HCT116 (cell line): ENCODE results near the gene SEC11A. TPM values are rescaled to one million over a fixed set of nuclear protein-coding genes. Genes with fewer than 3 reads are reported as not detected.

Source experiments
- ATAC-seq: fragments of 200-7000 bp; cut with Tn5 transposase; 2 replicates; pipeline ENCODE4 v1.9.1; 2020; ENCODE audit warnings: mild to moderate bottlenecking, moderate library complexity
- BruUV-seq: library from RNA; stranded (reverse); fragments of 400-500 nt; replicated peaks from 2 replicates; lab custom pipeline; 2021; lab: Mats Ljungman, UMichigan
- CTCF ChIA-PET: fragments of 300-600 bp; sonication (Branson Sonifier 250); formaldehyde crosslinking; loops from one replicate; lab custom pipeline; 2021; ENCODE audit warnings: antibody characterized with exemption; lab: Charles Lee
- POLR2A ChIA-PET: fragments of 300-600, 350-600 bp; sonication (Branson Sonifier 250); formaldehyde crosslinking; loops from one replicate; lab custom pipeline; 2021; ENCODE audit warnings: antibody characterized with exemption; lab: Charles Lee
- RAD21 ChIA-PET, 2 experiments: fragments of 300-600 bp; sonication (Branson Sonifier 250); formaldehyde crosslinking; loops; one replicate each; lab custom pipeline; 2023; ENCODE audit warnings: low total read pairs in 2 of 2; ENCODE audit not compliant: uncharacterized antibody in 2 of 2, unreplicated experiment in 2 of 2, low non-redundant PET in 1 of 2; lab: Charles Lee
- DNase-seq: peaks from one replicate; pipeline ENCODE4 v3.0.0-alpha.2; 2010; ENCODE audit warnings: low read depth, low spot score
- H2AFZ ChIP-seq: fragments of 200-600 bp; shearing (Covaris generic), sonication (generic); 2 replicates; pipeline ENCODE4 v1.6.1; 2017; ENCODE audit warnings: low read depth, mixed run types, mixed read lengths, antibody characterized with exemption, low read length; ENCODE audit not compliant: poor library complexity, severe bottlenecking
- H3K27ac ChIP-seq: 2 replicates; pipeline ENCODE4 v1.5.1; 2012; ENCODE audit warnings: low read depth, low read length
- H3K27me3 ChIP-seq: fragments of 200-600 bp; sonication (generic); 2 replicates; pipeline ENCODE4 v1.6.1; 2016; ENCODE audit warnings: mixed run types, low read length, mixed read lengths; ENCODE audit not compliant: insufficient read depth
- H3K36me3 ChIP-seq, 2 experiments: fragments of 200-500 bp in 1 of 2; fragments of 200-600 bp in 1 of 2; sonication (Bioruptor generic) in 1 of 2; sonication (generic) in 1 of 2; 2 replicates each; pipeline versions ENCODE4 v1.5.1 to v1.6.1; 2014 to 2016; ENCODE audit warnings: low read length in 2 of 2, inconsistent platforms in 1 of 2, mixed read lengths in 1 of 2, mixed run types in 1 of 2; ENCODE audit not compliant: insufficient read depth in 2 of 2, control insufficient read depth in 1 of 2
- H3K4me1 ChIP-seq, 2 experiments: fragments of 200-600 bp in 1 of 2; sonication (generic) in 1 of 2; 2 replicates each; pipeline versions ENCODE4 v1.5.1 to v1.6.1; 2012 to 2017; ENCODE audit warnings: low read length in 2 of 2, inconsistent platforms in 1 of 2, mild to moderate bottlenecking in 1 of 2, mixed read lengths in 1 of 2, mixed run types in 1 of 2, moderate library complexity in 1 of 2; ENCODE audit not compliant: insufficient read depth in 2 of 2, control insufficient read depth in 1 of 2
- H3K4me2 ChIP-seq: fragments of 200-600 bp; sonication (generic); 2 replicates; pipeline ENCODE4 v1.6.1; 2017; ENCODE audit warnings: mixed run types, low read length, mixed read lengths
- H3K4me3 ChIP-seq, 2 experiments: fragments of 200-600 bp in 1 of 2; sonication (generic) in 1 of 2; replicated peaks in 1 of 2; 2 replicates each; pipeline ENCODE4 v1.5.1; 2011 to 2016; ENCODE audit warnings: low read length in 2 of 2, control low read depth in 1 of 2, low read depth in 1 of 2, mild to moderate bottlenecking in 1 of 2, mixed read lengths in 1 of 2, mixed run types in 1 of 2
- H3K79me2 ChIP-seq: fragments of 200-600 bp; sonication (generic); 2 replicates; pipeline ENCODE4 v1.6.1; 2017; ENCODE audit warnings: mild to moderate bottlenecking, mixed run types, low read length, moderate library complexity, mixed read lengths; ENCODE audit not compliant: insufficient read depth
- H3K9ac ChIP-seq: fragments of 200-600 bp; sonication (generic); 2 replicates; pipeline ENCODE4 v1.6.1; 2016; ENCODE audit warnings: low read length, mixed read lengths
- H3K9me2 ChIP-seq: fragments of 200-600 bp; sonication (generic), shearing (Covaris generic); 2 replicates; pipeline ENCODE4 v1.6.1; 2017; ENCODE audit warnings: mixed run types, mild to moderate bottlenecking, moderate library complexity; ENCODE audit not compliant: insufficient read depth
- H3K9me3 ChIP-seq, 2 experiments: fragments of 200-500 bp in 1 of 2; fragments of 200-600 bp in 1 of 2; sonication (Bioruptor generic) in 1 of 2; sonication (generic) in 1 of 2; 2 replicates each; pipeline ENCODE4 v1.6.1; 2014 to 2017; ENCODE audit warnings: low read length in 2 of 2, mixed read lengths in 2 of 2, inconsistent platforms in 1 of 2, low read depth in 1 of 2, mild to moderate bottlenecking in 1 of 2, mixed run types in 1 of 2, moderate library complexity in 1 of 2; ENCODE audit not compliant: control insufficient read depth in 1 of 2, insufficient read depth in 1 of 2
- H4K20me1 ChIP-seq: fragments of 200-600 bp; sonication (generic), shearing (Covaris generic); 2 replicates; pipeline ENCODE4 v1.6.1; 2017; ENCODE audit warnings: mixed run types, mild to moderate bottlenecking, moderate library complexity; ENCODE audit not compliant: insufficient read depth
- ATF3 ChIP-seq: IDR thresholded peaks from 2 replicates; pipeline ENCODE4 v1.6.1; 2012
- CBX3 ChIP-seq: IDR thresholded peaks from 2 replicates; pipeline ENCODE4 v1.6.1; 2012; ENCODE audit warnings: low read depth
- CEBPB ChIP-seq: IDR thresholded peaks from 2 replicates; pipeline ENCODE4 v1.6.1; 2012; ENCODE audit warnings: low read depth
- CTCF ChIP-seq, 3 experiments: fragments of 200-600 bp in 1 of 3; sonication (generic) in 1 of 3; IDR thresholded peaks in 2 of 3; conservative IDR thresholded peaks in 1 of 3; 2 replicates each; pipeline ENCODE4 v1.5.1; 2012 to 2017; ENCODE audit warnings: low read depth in 2 of 3, low read length in 2 of 3, antibody characterized with exemption in 1 of 3, borderline replicate concordance in 1 of 3, control low read depth in 1 of 3, mild to moderate bottlenecking in 1 of 3, mixed read lengths in 1 of 3, mixed run types in 1 of 3, moderate library complexity in 1 of 3; ENCODE audit not compliant: insufficient read depth in 1 of 3
- EGR1 ChIP-seq: IDR thresholded peaks from 2 replicates; pipeline ENCODE4 v1.6.1; 2012; ENCODE audit warnings: low read depth
- ELF1 ChIP-seq: IDR thresholded peaks from 2 replicates; pipeline ENCODE4 v1.6.1; 2012; ENCODE audit warnings: low read depth, borderline replicate concordance
- EZH2 ChIP-seq: fragments of 200-600 bp; sonication (generic); IDR thresholded peaks from 2 replicates; pipeline ENCODE4 v1.6.1; 2017; ENCODE audit warnings: antibody characterized with exemption, mixed run types
- EZH2phosphoT487 ChIP-seq: fragments of 200-600 bp; IDR thresholded peaks from 2 replicates; pipeline ENCODE4 v1.6.1; 2018; ENCODE audit warnings: antibody characterized with exemption, borderline replicate concordance
- FOSL1 ChIP-seq: IDR thresholded peaks from 2 replicates; pipeline ENCODE4 v1.6.1; 2012; ENCODE audit warnings: low read depth
- JUND ChIP-seq: IDR thresholded peaks from 2 replicates; pipeline ENCODE4 v1.6.1; 2012
- MAX ChIP-seq: IDR thresholded peaks from 2 replicates; pipeline ENCODE4 v1.6.1; 2012
- RAD21 ChIP-seq: IDR thresholded peaks from 2 replicates; pipeline ENCODE4 v1.6.1; 2012; ENCODE audit warnings: low read depth, mild to moderate bottlenecking
- REST ChIP-seq: IDR thresholded peaks from 2 replicates; pipeline ENCODE4 v1.6.1; 2012; ENCODE audit warnings: low read depth
- SIN3A ChIP-seq: IDR thresholded peaks from 2 replicates; pipeline ENCODE4 v1.6.1; 2012; ENCODE audit warnings: low read depth
- TCF7L2 ChIP-seq: IDR thresholded peaks from 2 replicates; pipeline ENCODE4 v1.7.0; 2011; ENCODE audit warnings: borderline replicate concordance, inconsistent platforms; ENCODE audit not compliant: insufficient read depth, insufficient read length; ENCODE audit errors: extremely low read depth
- YY1 ChIP-seq: IDR thresholded peaks from 2 replicates; pipeline ENCODE4 v1.6.1; 2011; ENCODE audit warnings: low read length, low read depth, moderate library complexity, mild to moderate bottlenecking; ENCODE audit not compliant: insufficient replicate concordance; ENCODE audit errors: extremely low read depth
- ZFX ChIP-seq: fragments of 450-650 bp; IDR thresholded peaks from 2 replicates; pipeline ENCODE4 v1.6.1; 2017
- intact Hi-C: fragments of 100-400 bp; cut with micrococcal nuclease; formaldehyde crosslinking; loops from 2 replicates; pipeline ENCODE4 v1.10.0; 2022
- total RNA-seq: library from RNA; stranded (reverse); gene quantifications from one replicate; pipeline ENCODE4 v1.2.1, GENCODE V29; 2021; ENCODE audit not compliant: unreplicated experiment

SEC11A gene
- total RNA-seq, 1 experiment from 2014 or later, result 175 TPM

- H2AFZ ChIP-seq, result no peak overlapping the region
- TF ChIP-seq CBX3 (no peak), JUND (no peak), CEBPB (no peak), ZFX (no peak), REST (no peak), RAD21 (no peak), SIN3A (no peak), FOSL1 (no peak), EZH2 (no peak), EGR1 (no peak), CTCF (IDR thresholded peaks at IDR 0.05 in 2 of 3, conservative IDR thresholded peaks at IDR 0.05 in 1 of 3; ENCODE audit: borderline replicate concordance in 1 of 3, insufficient read depth in 1 of 3, low read depth in 2 of 3, low read length in 2 of 3) (no peak), ATF3 (no peak), ELF1 (no peak), EZH2phosphoT487 (no peak), MAX (no peak), TCF7L2 (no peak), YY1 (no peak)
- H3K79me2 ChIP-seq, result no peaks in the 10 kb centered on the region
- H4K20me1 ChIP-seq, result no peaks in the 10 kb centered on the region
- H3K27ac ChIP-seq, result no peak overlapping the region
- DNase-seq (no peak), ATAC-seq (no peak)
- ChIA-PET RAD21 (no interaction called here), CTCF (no interaction called here), POLR2A (no interaction called here)
- no peaks in the 10 kb centered on the region for H3K27me3 ChIP-seq
- intact Hi-C loops, result no loop called here
- no peaks in the 10 kb centered on the region for H3K9me3 ChIP-seq
- H3K4me3 ChIP-seq, result no peak overlapping the region
- H3K36me3 ChIP-seq, result no peaks in the 10 kb centered on the region
- BruUV-seq, result no TSS peak
- no peak overlapping the region for H3K9ac ChIP-seq
- H3K4me1 ChIP-seq, result peaks cover 4 to 15% of the 10 kb centered on the region in 2 experiments; a peak in 3 of 4 replicates
- H3K4me2 ChIP-seq, result no peak overlapping the region
- no peaks in the 10 kb centered on the region for H3K9me2 ChIP-seq
These were observed 5.4 kb upstream of the SEC11A start for GRCh38 chr15:84721371-84721770.
